WERI-Rb-1 (cell line): ENCODE data around the gene TLE7.

Experiments used
- DNase-seq: peaks from one replicate; pipeline ENCODE4 v3.0.0-alpha.2; 2020
- H3K27ac ChIP-seq: fragments of 250-450 bp; sonication (Bioruptor Pico); 2 replicates; pipeline ENCODE4 v1.5.1; 2020; ENCODE audit warnings: mild to moderate bottlenecking, moderate library complexity
- H3K27me3 ChIP-seq: fragments of 250-450 bp; sonication (Bioruptor Pico); 2 replicates; pipeline ENCODE4 v1.5.1; 2021; ENCODE audit warnings: mild to moderate bottlenecking, low read depth, moderate library complexity; ENCODE audit not compliant: insufficient read depth, severe bottlenecking
- H3K36me3 ChIP-seq: fragments of 250-450 bp; sonication (Bioruptor Pico); 2 replicates; pipeline ENCODE4 v1.5.1; 2020; ENCODE audit warnings: mild to moderate bottlenecking, moderate library complexity
- H3K4me3 ChIP-seq: 2 replicates; pipeline ENCODE4 v1.5.1; 2011; ENCODE audit warnings: low read depth, mild to moderate bottlenecking, control low read depth, low read length
- H3K9me3 ChIP-seq: fragments of 250-450 bp; sonication (Bioruptor Pico); 2 replicates; pipeline ENCODE4 v1.5.1; 2021; ENCODE audit warnings: mild to moderate bottlenecking, moderate library complexity; ENCODE audit not compliant: severe bottlenecking
- TF ChIP-seq, protein P1 (sequence below): IDR thresholded peaks from 2 replicates; pipeline ENCODE4 v1.5.1; 2011; ENCODE audit warnings: low read depth, mild to moderate bottlenecking, control low read depth, inconsistent platforms, low read length

The TLE7 gene

GRCh38 chr16:71442051-71442440 is at the start of gene TLE7:
Gene TLE7, minus strand, starts transcription at chr16:71442054. Its CDS starts 8,730 bp downstream, at chr16:71433324.
- Histone ChIP-seq H3K4me3 (no peak within 1 kb of the TSS), H3K9me3 (peaks cover 1% of the 10 kb centered on the region), H3K27ac (no peak within 1 kb of the TSS), H3K36me3 (no peaks in the 10 kb centered on the region), H3K27me3 (no peaks in the 10 kb centered on the region)
- TF ChIP-seq, protein P1, sequence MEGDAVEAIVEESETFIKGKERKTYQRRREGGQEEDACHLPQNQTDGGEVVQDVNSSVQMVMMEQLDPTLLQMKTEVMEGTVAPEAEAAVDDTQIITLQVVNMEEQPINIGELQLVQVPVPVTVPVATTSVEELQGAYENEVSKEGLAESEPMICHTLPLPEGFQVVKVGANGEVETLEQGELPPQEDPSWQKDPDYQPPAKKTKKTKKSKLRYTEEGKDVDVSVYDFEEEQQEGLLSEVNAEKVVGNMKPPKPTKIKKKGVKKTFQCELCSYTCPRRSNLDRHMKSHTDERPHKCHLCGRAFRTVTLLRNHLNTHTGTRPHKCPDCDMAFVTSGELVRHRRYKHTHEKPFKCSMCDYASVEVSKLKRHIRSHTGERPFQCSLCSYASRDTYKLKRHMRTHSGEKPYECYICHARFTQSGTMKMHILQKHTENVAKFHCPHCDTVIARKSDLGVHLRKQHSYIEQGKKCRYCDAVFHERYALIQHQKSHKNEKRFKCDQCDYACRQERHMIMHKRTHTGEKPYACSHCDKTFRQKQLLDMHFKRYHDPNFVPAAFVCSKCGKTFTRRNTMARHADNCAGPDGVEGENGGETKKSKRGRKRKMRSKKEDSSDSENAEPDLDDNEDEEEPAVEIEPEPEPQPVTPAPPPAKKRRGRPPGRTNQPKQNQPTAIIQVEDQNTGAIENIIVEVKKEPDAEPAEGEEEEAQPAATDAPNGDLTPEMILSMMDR, result no peak
- no peak for DNase-seq

GRCh38 chr16:71491054-71491453 is 49.2 kb upstream of the TLE7 start:
- Histone ChIP-seq H3K27me3 (no peaks in the 10 kb centered on the region), H3K9me3 (no peaks in the 10 kb centered on the region), H3K4me3 (no peak overlapping the region), H3K27ac (no peak overlapping the region), H3K36me3 (no peaks in the 10 kb centered on the region)
- TF ChIP-seq, protein P1, result no peak
- DNase-seq, result no peak

GRCh38 chr16:71490361-71490760 is 48.5 kb upstream of the TLE7 start:
- no peaks in the 10 kb centered on the region for H3K9me3 ChIP-seq
- H3K27me3 ChIP-seq, result no peaks in the 10 kb centered on the region
- no peaks in the 10 kb centered on the region for H3K36me3 ChIP-seq
- H3K4me3 ChIP-seq, result no peak overlapping the region
- DNase-seq, result no peak
- TF ChIP-seq, protein P1, result no peak
- H3K27ac ChIP-seq, result no peak overlapping the region

GRCh38 chr16:71489122-71489521 is 47.3 kb upstream of the TLE7 start, which contains the start of gene ZNF19:
Gene ZNF19, minus strand, starts transcription at chr16:71489324. Its CDS starts 7,210 bp downstream, at chr16:71482114.
- no peak within 1 kb of the TSS for H3K27ac ChIP-seq
- TF ChIP-seq, protein P1, result no peak
- H3K9me3 ChIP-seq, result no peaks in the 10 kb centered on the region
- no peak within 1 kb of the TSS for H3K4me3 ChIP-seq
- H3K36me3 ChIP-seq, result no peaks in the 10 kb centered on the region
- H3K27me3 ChIP-seq, result no peaks in the 10 kb centered on the region
- DNase-seq, result no peak

DNA sequence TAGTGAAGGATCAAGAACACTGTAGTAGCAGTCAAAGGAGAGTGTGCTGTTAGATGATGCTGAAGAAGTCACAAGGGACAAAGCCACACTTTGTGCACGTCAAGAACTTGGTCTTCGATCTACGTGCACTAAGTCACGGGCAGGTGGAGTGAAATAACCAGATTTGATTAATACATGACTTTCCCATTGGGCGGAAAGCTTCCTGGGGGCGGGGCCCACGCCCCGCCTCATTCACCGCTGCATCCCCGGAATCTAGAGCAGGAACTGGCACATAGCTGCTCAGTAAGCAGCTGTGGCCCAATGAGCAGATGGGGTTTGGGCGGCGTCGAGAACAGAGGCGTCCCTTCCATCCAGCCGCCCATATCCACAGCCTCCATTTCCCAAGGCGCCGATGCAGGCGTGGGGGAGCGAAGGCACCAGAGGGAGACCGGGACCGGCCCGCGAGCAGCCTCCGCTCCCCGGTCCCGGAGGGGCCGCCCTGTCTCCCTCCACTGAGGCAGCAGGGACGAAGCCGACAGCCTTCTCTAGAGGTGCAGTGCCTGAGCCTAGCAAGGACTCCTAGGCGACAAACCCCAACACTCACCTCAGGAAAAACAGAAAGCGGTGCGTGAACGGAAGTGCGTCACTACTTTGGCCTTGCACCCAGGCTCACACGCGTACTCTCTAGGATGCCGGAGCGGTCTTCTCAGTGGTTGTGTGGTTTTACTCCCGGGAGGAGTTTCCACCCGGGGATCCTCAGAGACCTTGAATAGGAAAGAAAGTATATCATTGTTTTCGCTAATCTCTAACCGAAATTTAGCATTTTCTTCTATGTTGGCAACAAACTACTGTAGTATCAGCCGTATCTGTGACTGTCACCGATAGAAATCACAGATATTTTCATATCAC is 42.4 kb upstream of the TLE7 start:
- H3K27me3 ChIP-seq, result no peaks in the 10 kb centered on the region
- no peaks in the 10 kb centered on the region for H3K9me3 ChIP-seq
- H3K36me3 ChIP-seq, result no peaks in the 10 kb centered on the region
- TF ChIP-seq, protein P1, result no peak
- peak; percentile 85 for DNase-seq
- H3K27ac ChIP-seq, result peak overlapping the region; percentile 73
- H3K4me3 ChIP-seq, result peak overlapping the region; percentile 99
